Measurements from ENCODE around the gene WNK1. TPM values are rescaled to one million over a fixed set of nuclear protein-coding genes. Genes with fewer than 3 reads are reported as not detected.
A peak's percentile ranks its signal among the peaks of the same experiment; 100 is the strongest.
"Not testable (repeated sequence)": the region's sequence is repeated elsewhere in the genome, so short reads cannot be mapped to it uniquely, and the experiment has no call there.

Gene WNK1
- total RNA-seq, 1 donor from 2014 or later, result 71.5 TPM

GRCh38 chr12:777550-778047 lies 25.2 kb downstream of the WNK1 start:
- Histone ChIP-seq H3K4me1 (ENCODE audit: control insufficient read depth in 3 of 3, insufficient read depth in 3 of 3, low read length in 3 of 3) (peaks cover 20 to 41% (median 29%) of the 10 kb centered on the region in 3 donors), H3K27me3 (ENCODE audit: control insufficient read depth in 3 of 3, insufficient read depth in 3 of 3, low read length in 3 of 3) (no peaks in the 10 kb centered on the region), H3K36me3 (ENCODE audit: control insufficient read depth in 3 of 3, insufficient read depth in 3 of 3, low read length in 3 of 3) (no peaks in the 10 kb centered on the region), H3K9ac (ENCODE audit: low read depth in 1 of 3, low read length in 3 of 3) (no peak overlapping the region), H3K9me3 (ENCODE audit: control insufficient read depth in 3 of 3, low read length in 3 of 3) (no peaks in the 10 kb centered on the region), H3K4me3 (ENCODE audit: low read length in 3 of 3) (no peak overlapping the region), H3K27ac (ENCODE audit: low read depth, low read length) (no peak overlapping the region)

GRCh38 chr12:778615-779014 lies 26.2 kb downstream of the WNK1 start:
- Histone ChIP-seq H3K4me3 (ENCODE audit: low read length in 3 of 3) (no peak overlapping the region), H3K27ac (ENCODE audit: low read depth, low read length) (no peak overlapping the region), H3K27me3 (ENCODE audit: control insufficient read depth in 3 of 3, insufficient read depth in 3 of 3, low read length in 3 of 3) (no peaks in the 10 kb centered on the region), H3K36me3 (ENCODE audit: control insufficient read depth in 3 of 3, insufficient read depth in 3 of 3, low read length in 3 of 3) (no peaks in the 10 kb centered on the region), H3K4me1 (ENCODE audit: control insufficient read depth in 3 of 3, insufficient read depth in 3 of 3, low read length in 3 of 3) (peaks cover 20 to 41% (median 29%) of the 10 kb centered on the region in 3 donors), H3K9me3 (ENCODE audit: control insufficient read depth in 3 of 3, low read length in 3 of 3) (no peaks in the 10 kb centered on the region), H3K9ac (ENCODE audit: low read depth in 1 of 3, low read length in 3 of 3) (no peak overlapping the region)

- Histone ChIP-seq H3K36me3 (ENCODE audit: control insufficient read depth in 3 of 3, insufficient read depth in 3 of 3, low read length in 3 of 3) (no peaks in the 10 kb centered on the region), H3K9me3 (ENCODE audit: control insufficient read depth in 3 of 3, low read length in 3 of 3) (no peaks in the 10 kb centered on the region), H3K27ac (ENCODE audit: low read depth, low read length) (no peak overlapping the region), H3K4me1 (ENCODE audit: control insufficient read depth in 3 of 3, insufficient read depth in 3 of 3, low read length in 3 of 3) (peaks cover 13 to 32% (median 20%) of the 10 kb centered on the region in 3 donors), H3K4me3 (ENCODE audit: low read length in 3 of 3) (peak overlapping the region in 1 of 3 donors; percentile 16), H3K9ac (ENCODE audit: low read depth in 1 of 3, low read length in 3 of 3) (no peak overlapping the region), H3K27me3 (ENCODE audit: control insufficient read depth in 3 of 3, insufficient read depth in 3 of 3, low read length in 3 of 3) (no peaks in the 10 kb centered on the region)
Measured at GRCh38 chr12:779745-780734, 27.7 kb downstream of the WNK1 start.

GRCh38 chr12:780750-781379 lies 28.5 kb downstream of the WNK1 start:
- no peaks in the 10 kb centered on the region for H3K36me3 ChIP-seq (ENCODE audit: control insufficient read depth in 3 of 3, insufficient read depth in 3 of 3, low read length in 3 of 3)
- H3K4me3 ChIP-seq (ENCODE audit: low read length in 3 of 3), result no peak overlapping the region
- no peaks in the 10 kb centered on the region for H3K9me3 ChIP-seq (ENCODE audit: control insufficient read depth in 3 of 3, low read length in 3 of 3)
- peaks cover 13 to 27% (median 17%) of the 10 kb centered on the region in 3 donors for H3K4me1 ChIP-seq (ENCODE audit: control insufficient read depth in 3 of 3, insufficient read depth in 3 of 3, low read length in 3 of 3)
- H3K27me3 ChIP-seq (ENCODE audit: control insufficient read depth in 3 of 3, insufficient read depth in 3 of 3, low read length in 3 of 3), result no peaks in the 10 kb centered on the region
- H3K9ac ChIP-seq (ENCODE audit: low read depth in 1 of 3, low read length in 3 of 3), result no peak overlapping the region
- no peak overlapping the region for H3K27ac ChIP-seq (ENCODE audit: low read depth, low read length)

- no peak overlapping the region for H3K9ac ChIP-seq (ENCODE audit: low read depth in 1 of 3, low read length in 3 of 3)
- H3K9me3 ChIP-seq (ENCODE audit: control insufficient read depth in 3 of 3, low read length in 3 of 3), result no peaks in the 10 kb centered on the region
- H3K4me3 ChIP-seq (ENCODE audit: low read length in 3 of 3), result no peak overlapping the region
- peaks cover 17 to 26% (median 18%) of the 10 kb centered on the region in 3 donors for H3K4me1 ChIP-seq (ENCODE audit: control insufficient read depth in 3 of 3, insufficient read depth in 3 of 3, low read length in 3 of 3)
- H3K36me3 ChIP-seq (ENCODE audit: control insufficient read depth in 3 of 3, insufficient read depth in 3 of 3, low read length in 3 of 3), result no peaks in the 10 kb centered on the region
- H3K27ac ChIP-seq (ENCODE audit: low read depth, low read length), result no peak overlapping the region
- no peaks in the 10 kb centered on the region for H3K27me3 ChIP-seq (ENCODE audit: control insufficient read depth in 3 of 3, insufficient read depth in 3 of 3, low read length in 3 of 3)
Measured at GRCh38 chr12:785706-786105, 33.3 kb downstream of the WNK1 start.

- Histone ChIP-seq H3K27ac (ENCODE audit: low read depth, low read length) (no peak overlapping the region), H3K36me3 (ENCODE audit: control insufficient read depth in 3 of 3, insufficient read depth in 3 of 3, low read length in 3 of 3) (no peaks in the 10 kb centered on the region), H3K4me1 (ENCODE audit: control insufficient read depth in 3 of 3, insufficient read depth in 3 of 3, low read length in 3 of 3) (peaks cover 14 to 17% (median 16%) of the 10 kb centered on the region in 3 donors), H3K4me3 (ENCODE audit: low read length in 3 of 3) (no peak overlapping the region), H3K9me3 (ENCODE audit: control insufficient read depth in 3 of 3, low read length in 3 of 3) (no peaks in the 10 kb centered on the region), H3K27me3 (ENCODE audit: control insufficient read depth in 3 of 3, insufficient read depth in 3 of 3, low read length in 3 of 3) (no peaks in the 10 kb centered on the region), H3K9ac (ENCODE audit: low read depth in 1 of 3, low read length in 3 of 3) (no peak overlapping the region)
Measured at GRCh38 chr12:788288-788687, 35.9 kb downstream of the WNK1 start.

- H3K27ac ChIP-seq (ENCODE audit: low read depth, low read length); H3K27me3 ChIP-seq (ENCODE audit: control insufficient read depth in 3 of 3, insufficient read depth in 3 of 3, low read length in 3 of 3); H3K4me3 ChIP-seq (ENCODE audit: low read length in 3 of 3); H3K36me3 ChIP-seq (ENCODE audit: control insufficient read depth in 3 of 3, insufficient read depth in 3 of 3, low read length in 3 of 3); H3K9me3 ChIP-seq (ENCODE audit: control insufficient read depth in 3 of 3, low read length in 3 of 3); H3K9ac ChIP-seq (ENCODE audit: low read depth in 1 of 3, low read length in 3 of 3): not testable (repeated sequence)
- H3K4me1 ChIP-seq (ENCODE audit: control insufficient read depth in 3 of 3, insufficient read depth in 3 of 3, low read length in 3 of 3), result peaks cover 14 to 17% (median 16%) of the 10 kb centered on the region in 3 donors
Measured at GRCh38 chr12:788762-789161, 36.4 kb downstream of the WNK1 start.

DNA sequence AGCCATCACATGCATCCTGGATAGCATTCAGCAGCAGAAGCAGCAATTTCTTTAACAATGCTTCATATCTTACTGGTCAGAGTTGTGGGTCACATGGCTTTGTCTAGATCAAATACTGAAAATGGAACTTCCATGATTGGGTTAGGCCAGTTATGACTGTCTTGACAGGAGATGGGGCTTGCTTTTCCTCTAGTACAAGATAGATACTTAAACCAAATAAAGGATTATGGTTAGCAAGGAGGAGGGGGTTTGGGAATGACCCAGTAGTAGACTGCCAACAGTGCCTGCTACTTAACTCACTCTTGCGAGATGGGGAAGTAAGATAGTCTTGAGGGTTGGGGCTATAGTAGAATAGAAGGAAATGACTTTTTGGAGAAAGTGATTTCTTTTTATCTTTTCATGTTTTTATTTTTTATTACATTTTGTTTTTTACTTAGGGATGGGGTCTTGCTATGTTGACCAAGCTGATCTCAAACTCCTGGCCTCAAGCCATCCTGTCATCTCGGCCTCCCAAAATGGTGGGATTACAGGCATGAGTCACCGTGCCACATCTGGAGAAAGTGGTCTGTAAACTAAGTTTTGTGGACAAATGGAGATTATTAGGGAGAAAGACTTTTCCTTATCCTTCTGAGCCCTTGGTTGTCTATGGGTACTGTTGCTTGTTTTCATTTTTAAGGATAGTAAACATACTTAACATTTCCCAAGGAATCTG lies 37.6 kb downstream of the WNK1 start:
- Histone ChIP-seq H3K27me3 (ENCODE audit: control insufficient read depth in 3 of 3, insufficient read depth in 3 of 3, low read length in 3 of 3) (no peaks in the 10 kb centered on the region), H3K27ac (ENCODE audit: low read depth, low read length) (no peak overlapping the region), H3K4me3 (ENCODE audit: low read length in 3 of 3) (no peak overlapping the region), H3K36me3 (ENCODE audit: control insufficient read depth in 3 of 3, insufficient read depth in 3 of 3, low read length in 3 of 3) (no peaks in the 10 kb centered on the region), H3K4me1 (ENCODE audit: control insufficient read depth in 3 of 3, insufficient read depth in 3 of 3, low read length in 3 of 3) (peaks cover 14 to 19% (median 17%) of the 10 kb centered on the region in 3 donors), H3K9ac (ENCODE audit: low read depth in 1 of 3, low read length in 3 of 3) (no peak overlapping the region), H3K9me3 (ENCODE audit: control insufficient read depth in 3 of 3, low read length in 3 of 3) (no peaks in the 10 kb centered on the region)

GRCh38 chr12:790608-791007 lies 38.2 kb downstream of the WNK1 start:
- Histone ChIP-seq H3K9me3 (ENCODE audit: control insufficient read depth in 3 of 3, low read length in 3 of 3) (no peaks in the 10 kb centered on the region), H3K4me3 (ENCODE audit: low read length in 3 of 3) (no peak overlapping the region), H3K27me3 (ENCODE audit: control insufficient read depth in 3 of 3, insufficient read depth in 3 of 3, low read length in 3 of 3) (no peaks in the 10 kb centered on the region), H3K27ac (ENCODE audit: low read depth, low read length) (no peak overlapping the region), H3K36me3 (ENCODE audit: control insufficient read depth in 3 of 3, insufficient read depth in 3 of 3, low read length in 3 of 3) (no peaks in the 10 kb centered on the region), H3K4me1 (ENCODE audit: control insufficient read depth in 3 of 3, insufficient read depth in 3 of 3, low read length in 3 of 3) (peaks cover 14 to 19% (median 17%) of the 10 kb centered on the region in 3 donors), H3K9ac (ENCODE audit: low read depth in 1 of 3, low read length in 3 of 3) (no peak overlapping the region)
